Measurements from ENCODE around the gene LRFN3.

DNA sequence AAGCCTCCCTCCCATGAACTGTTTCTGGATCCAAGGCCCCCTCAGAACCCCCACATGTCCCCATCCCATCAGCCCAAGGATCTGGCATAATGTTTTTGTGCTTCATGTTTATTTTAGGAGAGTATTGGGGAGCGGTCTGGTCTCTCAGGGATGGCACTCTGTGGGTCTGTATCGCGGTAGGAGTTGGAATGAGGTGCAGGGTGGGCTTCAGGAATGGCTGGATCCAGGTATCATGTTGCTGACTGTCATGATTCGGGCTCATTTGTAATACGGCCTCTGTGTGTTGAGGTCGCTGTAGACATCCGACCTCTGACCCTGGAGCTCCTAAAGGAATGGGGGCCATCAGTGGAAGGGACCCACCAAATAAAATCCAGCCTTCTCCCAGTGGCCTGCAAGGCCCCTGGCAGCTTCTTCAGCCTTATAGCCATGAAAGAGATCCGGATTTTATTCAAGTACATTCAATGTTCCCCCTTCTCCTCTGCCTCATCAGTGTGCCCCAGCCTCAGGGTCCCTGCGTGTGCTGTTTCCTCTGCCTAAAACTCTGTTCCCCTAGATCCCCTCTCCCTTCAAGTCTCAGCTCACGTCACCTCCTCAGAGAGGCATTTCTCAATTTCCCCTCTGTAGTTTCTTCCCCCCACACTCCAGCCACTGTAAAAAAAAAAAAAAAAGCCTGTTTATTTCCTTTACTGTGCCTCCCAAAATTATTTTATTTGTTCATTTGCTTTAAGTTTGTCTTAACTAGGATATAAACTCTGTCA, 31.7 kb upstream of the LRFN3 start:
- TF ChIP-seq CTCF (IDR thresholded peaks at IDR 0.05; ENCODE audit: low read depth, low read length) (no peak), EZH2phosphoT487 (IDR thresholded peaks at IDR 0.05; ENCODE audit: low read depth) (no peak)
